Gastroesophageal sphincter (tissue), 4 donors: ENCODE measurements around the gene MIER2. TPM values are rescaled to one million over a fixed set of nuclear protein-coding genes. Genes with fewer than 3 reads are reported as not detected.

Experiments used
- ATAC-seq: fragments of 150-250 bp; one replicate; pipeline ENCODE4 v1.9.1; 2016; ENCODE audit warnings: mild to moderate bottlenecking, moderate library complexity
- H3K27ac ChIP-seq, 4 donors: fragments of 200-600 bp; sonication (generic) in 3 of 4; 1 replicate in 3 of 4; 2 replicates in 1 of 4; pipeline ENCODE4 v1.5.1; 2016 to 2019
- H3K27me3 ChIP-seq: fragments of 200-600 bp; sonication (generic); one replicate; pipeline ENCODE4 v1.5.1; 2019
- H3K36me3 ChIP-seq, 2 donors: fragments of 200-600 bp; sonication (generic); one replicate each; pipeline ENCODE4 v1.5.1; 2019; ENCODE audit warnings: control low read depth in 1 of 2
- H3K4me1 ChIP-seq, 3 donors: fragments of 200-600 bp; sonication (generic); 1 replicate in 2 of 3; 2 replicates in 1 of 3; pipeline ENCODE4 v1.5.1; 2016 to 2019; ENCODE audit warnings: control low read depth in 2 of 3
- H3K4me3 ChIP-seq, 2 donors: fragments of 200-600 bp; sonication (generic); one replicate each; pipeline ENCODE4 v1.5.1; 2019; ENCODE audit warnings: mild to moderate bottlenecking in 1 of 2, moderate library complexity in 1 of 2
- H3K9me3 ChIP-seq, 3 donors: fragments of 200-600 bp; sonication (generic); one replicate each; pipeline ENCODE4 v1.5.1; 2017 to 2019; ENCODE audit warnings: control low read depth in 2 of 3
- EP300 ChIP-seq: sonication (generic); formaldehyde crosslinking; IDR thresholded peaks from one replicate; pipeline ENCODE4 v1.6.1; 2017; ENCODE audit warnings: antibody characterized with exemption, mild to moderate bottlenecking
- POLR2A ChIP-seq, 2 donors: fragments of 450-650 bp; IDR thresholded peaks; one replicate each; pipeline ENCODE4 v1.6.1; 2017; ENCODE audit warnings: antibody characterized with exemption in 2 of 2, mild to moderate bottlenecking in 2 of 2, moderate library complexity in 1 of 2
- POLR2AphosphoS5 ChIP-seq: sonication (generic); formaldehyde crosslinking; IDR thresholded peaks from one replicate; pipeline ENCODE4 v1.6.1; 2017; ENCODE audit warnings: antibody characterized with exemption
- WGBS, 2 donors: methylation state at CpG; one replicate each; pipeline ENCODE4 v1.1.5; 2018; ENCODE audit warnings: low coverage in 1 of 2; 5-methylcytosine and 5-hydroxymethylcytosine counted together
- total RNA-seq, 4 donors: library from RNA; depleted of rRNA; stranded (reverse); fragments of >200 nt; gene quantifications; one replicate each; pipeline ENCODE4 v1.1.0, GENCODE V29; 2016
- TF ChIP-seq, protein P1 (sequence below), 4 experiments: fragments of 200-600 bp in 2 of 4; fragments of 450-650 bp in 2 of 4; sonication (generic) in 1 of 4; IDR thresholded peaks; one replicate each; pipeline ENCODE4 v1.5.1; 2017 to 2019; ENCODE audit warnings: antibody characterized with exemption in 4 of 4, mild to moderate bottlenecking in 2 of 4, moderate library complexity in 2 of 4

The MIER2 gene
- total RNA-seq, 4 donors from 2014 or later: 8.3 to 24.0 (median 20.1) TPM

GRCh38 chr19:371501-372168, 27.0 kb upstream of the MIER2 start:
- H3K4me3 ChIP-seq: no peak overlapping the region
- H3K36me3 ChIP-seq: no peaks in the 10 kb centered on the region
- H3K9me3 ChIP-seq: no peaks in the 10 kb centered on the region
- TF ChIP-seq POLR2AphosphoS5 (no peak), POLR2A (IDR thresholded peaks at IDR 0.05) (no peak), EP300 (no peak)
- TF ChIP-seq, protein P1, sequence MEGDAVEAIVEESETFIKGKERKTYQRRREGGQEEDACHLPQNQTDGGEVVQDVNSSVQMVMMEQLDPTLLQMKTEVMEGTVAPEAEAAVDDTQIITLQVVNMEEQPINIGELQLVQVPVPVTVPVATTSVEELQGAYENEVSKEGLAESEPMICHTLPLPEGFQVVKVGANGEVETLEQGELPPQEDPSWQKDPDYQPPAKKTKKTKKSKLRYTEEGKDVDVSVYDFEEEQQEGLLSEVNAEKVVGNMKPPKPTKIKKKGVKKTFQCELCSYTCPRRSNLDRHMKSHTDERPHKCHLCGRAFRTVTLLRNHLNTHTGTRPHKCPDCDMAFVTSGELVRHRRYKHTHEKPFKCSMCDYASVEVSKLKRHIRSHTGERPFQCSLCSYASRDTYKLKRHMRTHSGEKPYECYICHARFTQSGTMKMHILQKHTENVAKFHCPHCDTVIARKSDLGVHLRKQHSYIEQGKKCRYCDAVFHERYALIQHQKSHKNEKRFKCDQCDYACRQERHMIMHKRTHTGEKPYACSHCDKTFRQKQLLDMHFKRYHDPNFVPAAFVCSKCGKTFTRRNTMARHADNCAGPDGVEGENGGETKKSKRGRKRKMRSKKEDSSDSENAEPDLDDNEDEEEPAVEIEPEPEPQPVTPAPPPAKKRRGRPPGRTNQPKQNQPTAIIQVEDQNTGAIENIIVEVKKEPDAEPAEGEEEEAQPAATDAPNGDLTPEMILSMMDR (IDR thresholded peaks at IDR 0.05): no peak
- peaks cover 0 to 15% (median 0%) of the 10 kb centered on the region in 3 donors for H3K4me1 ChIP-seq
- ATAC-seq: no peak
- peaks cover 92% of the 10 kb centered on the region for H3K27me3 ChIP-seq
- H3K27ac ChIP-seq: no peak overlapping the region
- WGBS, 2 donors: 33 to 75% methylated on average over 1 to 12 of the region's 17 CpGs

DNA sequence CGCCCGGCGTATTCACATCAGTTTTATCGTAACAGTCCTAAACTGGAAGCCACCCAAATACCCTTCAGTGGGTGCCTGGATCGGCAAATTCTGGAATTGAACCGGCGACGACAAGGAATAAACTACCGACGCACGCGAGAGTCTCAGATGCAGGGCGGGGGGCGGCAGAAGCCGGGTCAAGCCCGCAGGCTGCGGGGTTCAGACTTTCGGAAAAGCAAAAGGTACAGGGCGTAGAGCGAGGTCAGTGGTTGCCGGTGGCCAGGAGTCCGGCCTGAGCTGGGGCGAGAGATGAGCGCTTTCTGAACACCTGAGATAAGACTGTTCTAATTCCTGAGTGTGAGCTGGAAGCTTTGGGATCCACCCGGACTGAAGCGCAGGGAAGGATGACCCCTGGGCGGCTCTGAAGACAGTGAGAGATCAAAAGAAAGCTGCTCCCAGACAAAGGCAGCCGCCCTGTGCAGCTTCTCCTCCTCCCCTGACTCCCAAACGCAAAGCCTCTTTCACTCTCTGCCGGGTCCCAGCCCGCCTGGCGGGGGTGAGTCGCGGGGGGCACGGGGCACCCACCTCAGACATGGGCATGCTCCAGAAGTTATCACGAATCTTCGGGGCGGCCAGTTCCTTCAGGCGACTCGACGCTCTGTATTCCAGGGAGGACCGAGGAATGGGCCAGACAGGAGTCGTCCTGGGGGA, 26.2 kb upstream of the MIER2 start:
- no peak overlapping the region for H3K4me3 ChIP-seq
- TF ChIP-seq, protein P1 (IDR thresholded peaks at IDR 0.05): no peak
- TF ChIP-seq EP300: no peak
- TF ChIP-seq POLR2AphosphoS5: no peak
- TF ChIP-seq POLR2A (IDR thresholded peaks at IDR 0.05): no peak
- H3K27ac ChIP-seq: no peak overlapping the region
- 57 to 93% methylated on average over 5 to 14 of the region's 43 CpGs for WGBS, 2 donors
- peaks cover 92% of the 10 kb centered on the region for H3K27me3 ChIP-seq
- H3K36me3 ChIP-seq: no peaks in the 10 kb centered on the region
- peaks cover 0 to 15% (median 0%) of the 10 kb centered on the region in 3 donors for H3K4me1 ChIP-seq
- no peak for ATAC-seq
- no peaks in the 10 kb centered on the region for H3K9me3 ChIP-seq

DNA sequence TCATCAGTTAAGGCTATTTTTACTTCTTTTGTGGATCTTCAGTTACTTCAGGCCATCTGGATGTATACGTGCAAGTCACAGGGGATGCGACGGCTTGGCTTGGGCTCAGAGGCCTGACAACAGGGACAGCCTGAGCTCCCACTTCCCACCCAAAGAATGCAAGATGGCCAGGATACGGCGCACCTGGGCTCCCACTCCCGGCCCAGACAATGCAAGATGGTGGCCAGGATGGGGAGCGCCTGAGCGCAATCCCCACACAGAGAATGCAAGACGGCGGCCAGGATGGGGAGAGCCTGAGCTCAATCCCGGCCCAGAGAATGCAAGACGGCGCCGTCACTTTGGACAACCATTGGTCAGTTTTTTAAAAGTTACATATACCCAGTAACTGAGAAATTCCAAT, 25.3 kb upstream of the MIER2 start:
- Histone ChIP-seq H3K4me1 (peaks cover 0 to 15% (median 0%) of the 10 kb centered on the region in 3 donors), H3K4me3 (no peak overlapping the region), H3K9me3 (no peaks in the 10 kb centered on the region), H3K27ac (no peak overlapping the region), H3K36me3 (no peaks in the 10 kb centered on the region), H3K27me3 (peaks cover 92% of the 10 kb centered on the region)
- WGBS, 2 donors: 95 to 99% methylated on average over 5 to 9 of the region's 14 CpGs
- TF ChIP-seq POLR2A (IDR thresholded peaks at IDR 0.05): no peak
- no peak for TF ChIP-seq EP300
- TF ChIP-seq, protein P1 (IDR thresholded peaks at IDR 0.05): no peak
- TF ChIP-seq POLR2AphosphoS5: no peak
- ATAC-seq: no peak

GRCh38 chr19:369256-369655, 24.7 kb upstream of the MIER2 start:
- WGBS, 2 donors: 92% methylated on average over 5 of the region's 13 CpGs; no CpG with 5 or more reads in 1 of the 2 donors
- H3K9me3 ChIP-seq: no peaks in the 10 kb centered on the region
- H3K36me3 ChIP-seq: no peaks in the 10 kb centered on the region
- TF ChIP-seq EP300 (no peak), POLR2A (IDR thresholded peaks at IDR 0.05) (no peak), POLR2AphosphoS5 (no peak)
- TF ChIP-seq, protein P1 (IDR thresholded peaks at IDR 0.05): no peak
- peaks cover 0 to 15% (median 0%) of the 10 kb centered on the region in 3 donors for H3K4me1 ChIP-seq
- H3K27ac ChIP-seq: no peak overlapping the region
- no peak for ATAC-seq
- H3K4me3 ChIP-seq: no peak overlapping the region
- peaks cover 92% of the 10 kb centered on the region for H3K27me3 ChIP-seq
